Measurements from ENCODE around the gene VPS13C. TPM values are rescaled to one million over a fixed set of nuclear protein-coding genes. Genes with fewer than 3 reads are reported as not detected.

The VPS13C gene
- total RNA-seq, 1 donor from 2014 or later: 51.6 TPM

DNA sequence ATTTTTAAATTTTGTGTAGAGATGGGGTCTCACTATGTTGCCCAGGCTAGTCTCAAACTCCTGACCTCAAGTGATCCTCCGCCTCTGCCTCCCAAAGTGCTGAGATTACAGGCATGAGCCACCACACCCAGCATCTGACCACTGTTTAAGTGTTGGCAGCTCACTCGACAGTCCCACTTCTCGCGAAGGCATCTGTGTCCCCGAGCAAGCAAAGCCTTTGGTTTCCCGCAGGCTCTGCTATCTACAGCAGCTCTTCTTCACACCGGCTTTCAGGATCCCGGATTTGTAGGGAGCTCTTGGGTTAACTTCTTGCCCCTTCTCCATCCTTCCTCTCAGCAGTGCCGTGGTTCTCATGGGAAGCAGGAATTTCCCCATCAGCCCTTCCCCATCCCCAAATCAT lies 240.9 kb downstream of the VPS13C start:
- no peak for TF ChIP-seq EZH2phosphoT487 (IDR thresholded peaks at IDR 0.05)
- TF ChIP-seq, protein P1, sequence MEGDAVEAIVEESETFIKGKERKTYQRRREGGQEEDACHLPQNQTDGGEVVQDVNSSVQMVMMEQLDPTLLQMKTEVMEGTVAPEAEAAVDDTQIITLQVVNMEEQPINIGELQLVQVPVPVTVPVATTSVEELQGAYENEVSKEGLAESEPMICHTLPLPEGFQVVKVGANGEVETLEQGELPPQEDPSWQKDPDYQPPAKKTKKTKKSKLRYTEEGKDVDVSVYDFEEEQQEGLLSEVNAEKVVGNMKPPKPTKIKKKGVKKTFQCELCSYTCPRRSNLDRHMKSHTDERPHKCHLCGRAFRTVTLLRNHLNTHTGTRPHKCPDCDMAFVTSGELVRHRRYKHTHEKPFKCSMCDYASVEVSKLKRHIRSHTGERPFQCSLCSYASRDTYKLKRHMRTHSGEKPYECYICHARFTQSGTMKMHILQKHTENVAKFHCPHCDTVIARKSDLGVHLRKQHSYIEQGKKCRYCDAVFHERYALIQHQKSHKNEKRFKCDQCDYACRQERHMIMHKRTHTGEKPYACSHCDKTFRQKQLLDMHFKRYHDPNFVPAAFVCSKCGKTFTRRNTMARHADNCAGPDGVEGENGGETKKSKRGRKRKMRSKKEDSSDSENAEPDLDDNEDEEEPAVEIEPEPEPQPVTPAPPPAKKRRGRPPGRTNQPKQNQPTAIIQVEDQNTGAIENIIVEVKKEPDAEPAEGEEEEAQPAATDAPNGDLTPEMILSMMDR (IDR thresholded peaks at IDR 0.05): no peak
- TF ChIP-seq EZH2 (IDR thresholded peaks at IDR 0.05): no peak
- Histone ChIP-seq H3K9ac (no peak overlapping the region), H3K4me1 (no peaks in the 10 kb centered on the region), H3F3A (ENCODE audit: low read depth) (no peaks in the 10 kb centered on the region), H3K27ac (no peak overlapping the region), H3K4me3 (no peak overlapping the region), H3K27me3 (no peaks in the 10 kb centered on the region), H3K9me3 (ENCODE audit: low read depth) (no peaks in the 10 kb centered on the region), H3K4me2 (no peak overlapping the region), H3K79me2 (ENCODE audit: low read depth) (no peaks in the 10 kb centered on the region), H3K36me3 (no peaks in the 10 kb centered on the region), H4K20me1 (ENCODE audit: low read depth) (no peaks in the 10 kb centered on the region), H2AFZ (replicated peaks) (no peak overlapping the region)
- DNase-seq (ENCODE audit: low spot score): no peak
- H3K36me3 Mint-ChIP-seq: no peaks in the 10 kb centered on the region
- no peaks in the 10 kb centered on the region for H3K9me3 Mint-ChIP-seq
- no peak overlapping the region for H3K27ac Mint-ChIP-seq
- no peak overlapping the region for H3K4me3 Mint-ChIP-seq
- H3K4me1 Mint-ChIP-seq: no peaks in the 10 kb centered on the region
- no peaks in the 10 kb centered on the region for H3K27me3 Mint-ChIP-seq (ENCODE audit: insufficient read depth, low read depth)

DNA sequence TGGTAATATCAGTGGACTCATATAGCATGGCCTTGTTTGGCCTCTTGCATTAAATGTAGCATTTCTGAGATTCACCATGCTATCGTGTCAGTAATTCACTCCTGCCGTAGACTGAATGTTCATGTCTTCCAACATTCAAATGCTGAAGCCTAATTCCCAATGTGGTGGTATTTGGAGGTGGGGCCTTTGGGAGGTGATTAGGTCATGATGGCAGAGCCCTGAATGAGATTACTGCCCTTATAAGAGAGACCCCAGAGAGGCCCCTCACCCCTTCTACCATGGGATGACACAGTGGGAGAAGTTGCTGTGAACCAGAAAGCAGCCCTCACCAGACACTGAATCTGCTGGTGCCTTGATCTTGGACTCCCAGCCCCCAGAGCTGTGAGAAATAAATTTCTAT lies 241.4 kb downstream of the VPS13C start:
- H3K9ac ChIP-seq: no peak overlapping the region
- no peak overlapping the region for H2AFZ ChIP-seq (replicated peaks)
- no peaks in the 10 kb centered on the region for H3K36me3 Mint-ChIP-seq
- no peak overlapping the region for H3K27ac Mint-ChIP-seq
- H3K9me3 ChIP-seq (ENCODE audit: low read depth): no peaks in the 10 kb centered on the region
- H3K4me1 ChIP-seq: no peaks in the 10 kb centered on the region
- no peak overlapping the region for H3K4me3 Mint-ChIP-seq
- no peaks in the 10 kb centered on the region for H3K9me3 Mint-ChIP-seq
- no peaks in the 10 kb centered on the region for H3K27me3 Mint-ChIP-seq (ENCODE audit: insufficient read depth, low read depth)
- H3K4me3 ChIP-seq: no peak overlapping the region
- no peaks in the 10 kb centered on the region for H3K27me3 ChIP-seq
- no peaks in the 10 kb centered on the region for H3K4me1 Mint-ChIP-seq
- no peaks in the 10 kb centered on the region for H3K79me2 ChIP-seq (ENCODE audit: low read depth)
- no peaks in the 10 kb centered on the region for H4K20me1 ChIP-seq (ENCODE audit: low read depth)
- no peak overlapping the region for H3K4me2 ChIP-seq
- no peaks in the 10 kb centered on the region for H3F3A ChIP-seq (ENCODE audit: low read depth)
- TF ChIP-seq EZH2 (IDR thresholded peaks at IDR 0.05): no peak
- TF ChIP-seq, protein P1 (IDR thresholded peaks at IDR 0.05): no peak
- no peak overlapping the region for H3K27ac ChIP-seq
- H3K36me3 ChIP-seq: no peaks in the 10 kb centered on the region
- no peak for DNase-seq (ENCODE audit: low spot score)

DNA sequence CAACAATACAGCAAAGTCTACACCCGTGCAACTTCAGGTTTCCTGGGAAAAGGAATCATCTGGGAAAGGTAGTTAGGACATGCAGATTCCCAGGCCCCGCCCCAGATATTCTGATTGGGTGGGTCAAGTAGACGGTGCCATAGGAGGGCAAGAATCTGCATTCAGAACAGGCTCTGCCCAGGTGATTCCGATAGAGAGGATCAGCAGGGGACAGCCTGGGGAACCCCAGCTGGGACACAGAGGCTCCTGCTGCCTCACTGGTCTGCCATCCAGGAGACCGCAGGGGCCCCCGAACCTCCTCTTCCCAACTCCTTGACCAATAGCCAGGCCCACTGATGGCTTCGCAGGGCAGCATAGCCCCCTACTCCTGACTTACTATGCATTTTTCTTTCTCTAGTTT lies 243.4 kb downstream of the VPS13C start:
- no peaks in the 10 kb centered on the region for H3F3A ChIP-seq (ENCODE audit: low read depth)
- H3K36me3 Mint-ChIP-seq: no peaks in the 10 kb centered on the region
- H3K4me1 ChIP-seq: no peaks in the 10 kb centered on the region
- H3K4me2 ChIP-seq: no peak overlapping the region
- no peaks in the 10 kb centered on the region for H3K36me3 ChIP-seq
- H3K27ac ChIP-seq: no peak overlapping the region
- H3K27me3 Mint-ChIP-seq (ENCODE audit: insufficient read depth, low read depth): peaks cover 2% of the 10 kb centered on the region
- no peaks in the 10 kb centered on the region for H4K20me1 ChIP-seq (ENCODE audit: low read depth)
- H3K9ac ChIP-seq: no peak overlapping the region
- no peak overlapping the region for H3K27ac Mint-ChIP-seq
- no peaks in the 10 kb centered on the region for H3K27me3 ChIP-seq
- no peak for TF ChIP-seq EZH2phosphoT487 (IDR thresholded peaks at IDR 0.05)
- TF ChIP-seq, protein P1 (IDR thresholded peaks at IDR 0.05): no peak
- TF ChIP-seq EZH2 (IDR thresholded peaks at IDR 0.05): no peak
- H2AFZ ChIP-seq (replicated peaks): peak overlapping the region; percentile 63
- H3K4me3 Mint-ChIP-seq: no peak overlapping the region
- no peaks in the 10 kb centered on the region for H3K79me2 ChIP-seq (ENCODE audit: low read depth)
- H3K9me3 ChIP-seq (ENCODE audit: low read depth): no peaks in the 10 kb centered on the region
- no peaks in the 10 kb centered on the region for H3K9me3 Mint-ChIP-seq
- no peaks in the 10 kb centered on the region for H3K4me1 Mint-ChIP-seq
- DNase-seq (ENCODE audit: low spot score): no peak
- no peak overlapping the region for H3K4me3 ChIP-seq

Measured in neural progenitor cell (in vitro differentiated cells).